ENCODE results near the gene STK17A.

The STK17A gene

GRCh38 chr7:43582503-43583423, at the start of gene STK17A:
STK17A (plus strand) TSS chr7:43583108; CDS start chr7:43583244, 136 bp downstream.
- no peaks in the 10 kb centered on the region for H3K36me3 Mint-ChIP-seq
- peaks cover 13% of the 10 kb centered on the region for H3K27me3 Mint-ChIP-seq

GRCh38 chr7:43533801-43534479, 49.0 kb upstream of the STK17A start:
- Mint-ChIP-seq H3K4me3 (no peak overlapping the region), H3K27me3 (peaks cover 9% of the 10 kb centered on the region), H3K27ac (no peak overlapping the region), H3K9me3 (no peaks in the 10 kb centered on the region), H3K4me1 (no peaks in the 10 kb centered on the region), H3K36me3 (no peaks in the 10 kb centered on the region)
- no peak for ATAC-seq

More at GRCh38 chr7:43582503-43583423, at the start of gene STK17A:
- peak within 1 kb of the TSS; percentile 97 for H3K27ac Mint-ChIP-seq
- ATAC-seq, result peak; percentile 94
- no peaks in the 10 kb centered on the region for H3K9me3 Mint-ChIP-seq
- peak within 1 kb of the TSS; percentile 100 for H3K4me3 Mint-ChIP-seq
- H3K4me1 Mint-ChIP-seq, result peaks cover 30% of the 10 kb centered on the region

- H3K27ac Mint-ChIP-seq, result no peak overlapping the region
- H3K9me3 Mint-ChIP-seq, result no peaks in the 10 kb centered on the region
- no peaks in the 10 kb centered on the region for H3K27me3 Mint-ChIP-seq
- H3K4me3 Mint-ChIP-seq, result no peak overlapping the region
- H3K36me3 Mint-ChIP-seq, result no peaks in the 10 kb centered on the region
- H3K4me1 Mint-ChIP-seq, result no peaks in the 10 kb centered on the region
- no peak for ATAC-seq
Observed at GRCh38 chr7:43535031-43535451, 47.9 kb upstream of the STK17A start.

GRCh38 chr7:43535810-43536585, 46.9 kb upstream of the STK17A start:
- H3K4me1 Mint-ChIP-seq, result no peaks in the 10 kb centered on the region
- H3K27me3 Mint-ChIP-seq, result no peaks in the 10 kb centered on the region
- H3K36me3 Mint-ChIP-seq, result no peaks in the 10 kb centered on the region
- H3K27ac Mint-ChIP-seq, result no peak overlapping the region
- no peak for ATAC-seq
- no peaks in the 10 kb centered on the region for H3K9me3 Mint-ChIP-seq
- no peak overlapping the region for H3K4me3 Mint-ChIP-seq

GRCh38 chr7:43536773-43537172, 46.1 kb upstream of the STK17A start:
- H3K27me3 Mint-ChIP-seq, result no peaks in the 10 kb centered on the region
- H3K27ac Mint-ChIP-seq, result no peak overlapping the region
- H3K36me3 Mint-ChIP-seq, result no peaks in the 10 kb centered on the region
- H3K9me3 Mint-ChIP-seq, result no peaks in the 10 kb centered on the region
- no peak overlapping the region for H3K4me3 Mint-ChIP-seq
- H3K4me1 Mint-ChIP-seq, result no peaks in the 10 kb centered on the region
- ATAC-seq, result no peak

- Mint-ChIP-seq H3K27me3 (no peaks in the 10 kb centered on the region), H3K4me1 (no peaks in the 10 kb centered on the region), H3K9me3 (no peaks in the 10 kb centered on the region), H3K4me3 (no peak overlapping the region), H3K36me3 (no peaks in the 10 kb centered on the region), H3K27ac (no peak overlapping the region)
- ATAC-seq, result no peak
Observed at GRCh38 chr7:43537765-43538403, 45.0 kb upstream of the STK17A start.

- ATAC-seq, result no peak
- no peaks in the 10 kb centered on the region for H3K9me3 Mint-ChIP-seq
- no peaks in the 10 kb centered on the region for H3K4me1 Mint-ChIP-seq
- no peaks in the 10 kb centered on the region for H3K36me3 Mint-ChIP-seq
- H3K4me3 Mint-ChIP-seq, result no peak overlapping the region
- H3K27me3 Mint-ChIP-seq, result no peaks in the 10 kb centered on the region
- no peak overlapping the region for H3K27ac Mint-ChIP-seq
Observed at GRCh38 chr7:43538404-43538771, 44.5 kb upstream of the STK17A start.

GRCh38 chr7:43540471-43540870, 42.4 kb upstream of the STK17A start:
- Mint-ChIP-seq H3K27ac (no peak overlapping the region), H3K9me3 (no peaks in the 10 kb centered on the region), H3K4me3 (no peak overlapping the region), H3K27me3 (peaks cover 15% of the 10 kb centered on the region), H3K4me1 (no peaks in the 10 kb centered on the region), H3K36me3 (no peaks in the 10 kb centered on the region)
- ATAC-seq, result no peak

GRCh38 chr7:43542716-43543115, 40.2 kb upstream of the STK17A start:
- no peaks in the 10 kb centered on the region for H3K36me3 Mint-ChIP-seq
- no peak for ATAC-seq

GRCh38 chr7:43546231-43546630, 36.7 kb upstream of the STK17A start:
- H3K27ac Mint-ChIP-seq, result no peak overlapping the region

More at GRCh38 chr7:43542716-43543115, 40.2 kb upstream of the STK17A start:
- Mint-ChIP-seq H3K9me3 (peaks cover 3% of the 10 kb centered on the region), H3K27me3 (peaks cover 33% of the 10 kb centered on the region), H3K4me3 (no peak overlapping the region), H3K27ac (no peak overlapping the region), H3K4me1 (no peaks in the 10 kb centered on the region)

GRCh38 chr7:43550427-43550826, 32.5 kb upstream of the STK17A start:
- Mint-ChIP-seq H3K27me3 (peaks cover 51% of the 10 kb centered on the region), H3K27ac (no peak overlapping the region), H3K9me3 (peaks cover 3% of the 10 kb centered on the region), H3K36me3 (no peaks in the 10 kb centered on the region), H3K4me1 (no peaks in the 10 kb centered on the region), H3K4me3 (no peak overlapping the region)
- no peak for ATAC-seq

More at GRCh38 chr7:43546231-43546630, 36.7 kb upstream of the STK17A start:
- no peak overlapping the region for H3K4me3 Mint-ChIP-seq
- no peaks in the 10 kb centered on the region for H3K4me1 Mint-ChIP-seq
- peaks cover 48% of the 10 kb centered on the region for H3K27me3 Mint-ChIP-seq
- peaks cover 3% of the 10 kb centered on the region for H3K9me3 Mint-ChIP-seq
- ATAC-seq, result no peak
- H3K36me3 Mint-ChIP-seq, result no peaks in the 10 kb centered on the region

GRCh38 chr7:43552122-43552521, 30.8 kb upstream of the STK17A start:
- H3K9me3 Mint-ChIP-seq, result no peaks in the 10 kb centered on the region
- H3K27me3 Mint-ChIP-seq, result peaks cover 47% of the 10 kb centered on the region
- no peaks in the 10 kb centered on the region for H3K4me1 Mint-ChIP-seq
- no peak overlapping the region for H3K27ac Mint-ChIP-seq
- no peak for ATAC-seq
- no peak overlapping the region for H3K4me3 Mint-ChIP-seq
- no peaks in the 10 kb centered on the region for H3K36me3 Mint-ChIP-seq

GRCh38 chr7:43553999-43554398, 28.9 kb upstream of the STK17A start:
- no peak overlapping the region for H3K4me3 Mint-ChIP-seq
- no peaks in the 10 kb centered on the region for H3K9me3 Mint-ChIP-seq
- no peaks in the 10 kb centered on the region for H3K36me3 Mint-ChIP-seq
- no peak overlapping the region for H3K27ac Mint-ChIP-seq
- H3K27me3 Mint-ChIP-seq, result peaks cover 44% of the 10 kb centered on the region
- no peak for ATAC-seq
- no peaks in the 10 kb centered on the region for H3K4me1 Mint-ChIP-seq

- H3K36me3 Mint-ChIP-seq, result no peaks in the 10 kb centered on the region
- no peak for ATAC-seq
- peaks cover 44% of the 10 kb centered on the region for H3K27me3 Mint-ChIP-seq
- no peak overlapping the region for H3K4me3 Mint-ChIP-seq
- no peak overlapping the region for H3K27ac Mint-ChIP-seq
- no peaks in the 10 kb centered on the region for H3K4me1 Mint-ChIP-seq
- H3K9me3 Mint-ChIP-seq, result no peaks in the 10 kb centered on the region
Observed at GRCh38 chr7:43554423-43554822, 28.5 kb upstream of the STK17A start.
